HEK293 (cell line): Measurements from ENCODE around the gene FLT4.

Experiments used
- CTCF ChIA-PET: fragments of 350-600 bp; formaldehyde crosslinking; extraction: SDS; loops from one replicate; lab custom pipeline; 2021; ENCODE audit warnings: antibody characterized with exemption; lab: Yijun Ruan, JAX
- POLR2A ChIA-PET: fragments of 300-600 bp; formaldehyde crosslinking; extraction: SDS; loops from one replicate; lab custom pipeline; 2020; ENCODE audit warnings: antibody characterized with exemption, inconsistent platforms; lab: Yijun Ruan, JAX
- H3K27ac ChIP-seq: fragments of 200-500 bp; sonication (Bioruptor generic); 2 replicates; pipeline ENCODE4 v1.5.1; 2014; ENCODE audit warnings: low read depth, low read length, control low read depth, inconsistent platforms; ENCODE audit errors: extremely low read depth
- H3K36me3 ChIP-seq, 2 experiments: fragments of 200-500 bp in 1 of 2; sonication (Bioruptor generic) in 1 of 2; 1 replicate in 1 of 2; 2 replicates in 1 of 2; pipeline ENCODE4 v1.5.1; 2014 to 2017; ENCODE audit warnings: inconsistent platforms in 2 of 2, low read length in 2 of 2; ENCODE audit not compliant: control insufficient read depth in 2 of 2, insufficient read depth in 1 of 2
- H3K4me1 ChIP-seq: fragments of 200-500 bp; sonication (Bioruptor generic); 2 replicates; pipeline ENCODE4 v1.5.1; 2014; ENCODE audit warnings: mild to moderate bottlenecking, low read length, inconsistent platforms; ENCODE audit not compliant: control insufficient read depth, insufficient read depth
- H3K4me3 ChIP-seq: 2 replicates; pipeline ENCODE4 v1.5.1; 2011; ENCODE audit warnings: low read depth, mild to moderate bottlenecking, control low read depth, low read length, moderate library complexity
- H3K9me3 ChIP-seq: fragments of 200-500 bp; sonication (Bioruptor generic); 2 replicates; pipeline ENCODE4 v1.5.1; 2014; ENCODE audit warnings: low read depth, low read length, inconsistent platforms; ENCODE audit not compliant: control insufficient read depth, insufficient read depth
- BCL11B ChIP-seq: fragments of 450-650 bp; formaldehyde crosslinking; IDR thresholded peaks from 2 replicates; pipeline ENCODE4 v1.5.1; 2016; ENCODE audit warnings: low read depth, missing biosample characterization, missing genetic modification characterization
- EGR2 ChIP-seq: fragments of 450-650 bp; formaldehyde crosslinking; IDR thresholded peaks from 2 replicates; pipeline ENCODE4 v1.5.1; 2016; ENCODE audit warnings: low read depth, missing biosample characterization, missing genetic modification characterization
- GLI2 ChIP-seq: fragments of 450-650 bp; formaldehyde crosslinking; IDR thresholded peaks from 2 replicates; pipeline ENCODE4; 2017; ENCODE audit warnings: missing biosample characterization, missing genetic modification characterization, low read depth, borderline replicate concordance
- GLIS1 ChIP-seq: fragments of 450-650 bp; formaldehyde crosslinking; IDR thresholded peaks from 2 replicates; pipeline ENCODE4 v1.5.1; 2016; ENCODE audit warnings: missing biosample characterization, missing genetic modification characterization
- GLIS2 ChIP-seq: fragments of 450-650 bp; formaldehyde crosslinking; IDR thresholded peaks from 2 replicates; pipeline ENCODE4 v1.5.1; 2016; ENCODE audit warnings: missing biosample characterization, missing genetic modification characterization
- IKZF3 ChIP-seq: fragments of 450-650 bp; IDR thresholded peaks from 2 replicates; pipeline ENCODE4 v1.5.0; 2018; ENCODE audit warnings: missing biosample characterization, mild to moderate bottlenecking, missing genetic modification characterization, moderate library complexity
- SETDB1 ChIP-seq: IDR thresholded peaks from one replicate; pipeline ENCODE4 v1.6.1; 2017; ENCODE audit warnings: mild to moderate bottlenecking, low read length, moderate library complexity, mixed read lengths; ENCODE audit not compliant: insufficient read length
- SP7 ChIP-seq: fragments of 450-650 bp; formaldehyde crosslinking; IDR thresholded peaks from 2 replicates; pipeline ENCODE4 v1.5.1; 2016; ENCODE audit warnings: missing biosample characterization, missing genetic modification characterization
- ZBTB17 ChIP-seq: fragments of 450-650 bp; formaldehyde crosslinking; IDR thresholded peaks from 2 replicates; pipeline ENCODE4 v1.5.1; 2016; ENCODE audit warnings: missing biosample characterization, missing genetic modification characterization
- ZBTB20 ChIP-seq: fragments of 450-650 bp; formaldehyde crosslinking; IDR thresholded peaks from 2 replicates; pipeline ENCODE4 v1.5.1; 2016; ENCODE audit warnings: missing biosample characterization, missing genetic modification characterization
- ZBTB26 ChIP-seq: fragments of 450-650 bp; formaldehyde crosslinking; optimal IDR thresholded peaks from 2 replicates; pipeline ENCODE3; 2016; ENCODE audit warnings: missing biosample characterization, mild to moderate bottlenecking, missing genetic modification characterization
- ZFHX2 ChIP-seq: fragments of 450-650 bp; formaldehyde crosslinking; conservative IDR thresholded peaks from 2 replicates; pipeline ENCODE4 v1.5.1; 2016; ENCODE audit warnings: missing biosample characterization, missing genetic modification characterization
- ZFP69B ChIP-seq: fragments of 450-650 bp; formaldehyde crosslinking; IDR thresholded peaks from 2 replicates; pipeline ENCODE4 v1.5.1; 2016; ENCODE audit warnings: missing biosample characterization, missing genetic modification characterization
- ZIC2 ChIP-seq: fragments of 450-650 bp; formaldehyde crosslinking; IDR thresholded peaks from 2 replicates; pipeline ENCODE4 v1.5.1; 2016; ENCODE audit warnings: missing biosample characterization, missing genetic modification characterization
- ZNF133 ChIP-seq: fragments of 450-650 bp; formaldehyde crosslinking; IDR thresholded peaks from 2 replicates; pipeline ENCODE4 v1.5.1; 2016; ENCODE audit warnings: missing biosample characterization, missing genetic modification characterization
- ZNF140 ChIP-seq: fragments of 450-650 bp; formaldehyde crosslinking; IDR thresholded peaks from 2 replicates; pipeline ENCODE4 v1.5.1; 2016; ENCODE audit warnings: missing biosample characterization, missing genetic modification characterization
- ZNF23 ChIP-seq: fragments of 450-650 bp; formaldehyde crosslinking; IDR thresholded peaks from 2 replicates; pipeline ENCODE4 v1.5.1; 2016; ENCODE audit warnings: missing biosample characterization, missing genetic modification characterization, borderline replicate concordance
- ZNF274 ChIP-seq, 2 experiments: fragments of 200-500 bp in 1 of 2; fragments of 450-650 bp in 1 of 2; sonication (Bioruptor generic) in 1 of 2; formaldehyde crosslinking in 1 of 2; IDR thresholded peaks; 2 replicates each; pipeline versions ENCODE4 v1.5.1 to v1.6.1; 2014 to 2016; ENCODE audit warnings: borderline replicate concordance in 1 of 2, inconsistent platforms in 1 of 2, low read length in 1 of 2, missing biosample characterization in 1 of 2, missing genetic modification characterization in 1 of 2
- ZNF354C ChIP-seq: fragments of 450-650 bp; formaldehyde crosslinking; IDR thresholded peaks from 2 replicates; pipeline ENCODE4 v1.5.1; 2016; ENCODE audit warnings: missing biosample characterization, missing genetic modification characterization, low read depth, borderline replicate concordance
- ZNF561 ChIP-seq: fragments of 450-650 bp; IDR thresholded peaks from 2 replicates; pipeline ENCODE4 v1.5.1; 2018; ENCODE audit warnings: missing biosample characterization, missing genetic modification characterization, borderline replicate concordance
- ZNF670 ChIP-seq: fragments of 450-650 bp; formaldehyde crosslinking; IDR thresholded peaks from 2 replicates; pipeline ENCODE4 v1.5.1; 2016; ENCODE audit warnings: missing biosample characterization, missing genetic modification characterization, low read depth
- ZNF692 ChIP-seq: fragments of 450-650 bp; formaldehyde crosslinking; IDR thresholded peaks from 2 replicates; pipeline ENCODE4 v1.5.1; 2016; ENCODE audit warnings: missing biosample characterization, missing genetic modification characterization
- ZNF704 ChIP-seq: fragments of 450-650 bp; formaldehyde crosslinking; IDR thresholded peaks from 2 replicates; pipeline ENCODE4 v1.5.1; 2016; ENCODE audit warnings: missing biosample characterization, missing genetic modification characterization
- ZNF830 ChIP-seq: fragments of 450-650 bp; IDR thresholded peaks from 2 replicates; pipeline ENCODE4 v1.5.0; 2018; ENCODE audit warnings: missing biosample characterization, missing genetic modification characterization, low read depth, mild to moderate bottlenecking, moderate library complexity

Gene FLT4

GRCh38 chr5:180627386-180628120, 21.8 kb downstream of the FLT4 start:
- CTCF ChIA-PET = interaction anchor here (0.6 to 1.7 kb wide), 3 partner anchors 8 to 330 kb away, joined by 3 to 5 read pairs (median 4); no protein-coding TSS in a partner anchor
- H3K4me1 ChIP-seq = no peaks in the 10 kb centered on the region
- H3K9me3 ChIP-seq = no peaks in the 10 kb centered on the region
- no peak overlapping the region for H3K27ac ChIP-seq
- H3K4me3 ChIP-seq = no peak overlapping the region
- TF ChIP-seq ZNF704 (no peak), ZNF830 (no peak), IKZF3 (tag by site-specific recombination) (no peak), ZNF140 (tag by site-specific recombination) (no peak), BCL11B (tag by site-specific recombination) (no peak), ZFP69B (no peak), SETDB1 (no peak), ZNF274 (IDR thresholded peaks at IDR 0.05; ENCODE audit: low read length) (no peak), ZNF274 (tag by site-specific recombination; IDR thresholded peaks at IDR 0.05; ENCODE audit: borderline replicate concordance) (no peak), ZNF354C (tag by site-specific recombination) (no peak), ZNF133 (tag by site-specific recombination) (no peak)
- H3K36me3 ChIP-seq = no peaks in the 10 kb centered on the region
- POLR2A ChIA-PET = no interaction called here

GRCh38 chr5:180626661-180627385, 22.6 kb downstream of the FLT4 start:
- H3K36me3 ChIP-seq = no peaks in the 10 kb centered on the region
- ChIA-PET POLR2A (no interaction called here), CTCF (interaction anchor here (0.7 to 1.7 kb wide), 2 partner anchors 8 to 11 kb away, joined by 4 to 5 read pairs; no protein-coding TSS in a partner anchor)
- no peaks in the 10 kb centered on the region for H3K4me1 ChIP-seq
- no peak overlapping the region for H3K27ac ChIP-seq
- no peaks in the 10 kb centered on the region for H3K9me3 ChIP-seq
- TF ChIP-seq SP7 (tag by site-specific recombination) (no peak), ZNF23 (tag by site-specific recombination) (no peak), ZNF561 (tag by site-specific recombination) (no peak), GLI2 (tag by site-specific recombination) (no peak), GLIS1 (peak; percentile 44; the same call in 1 of the 2 replicates), ZBTB26 (no peak), ZBTB20 (tag by site-specific recombination) (peak; percentile 56; the same call in 1 of the 2 replicates), EGR2 (tag by site-specific recombination) (peak; percentile 87), ZFHX2 (tag by site-specific recombination) (peak; percentile 95), GLIS2 (tag by site-specific recombination) (peak; percentile 35; the same call in 1 of the 2 replicates), ZNF692 (tag by site-specific recombination) (no peak), ZBTB17 (tag by site-specific recombination) (no peak), ZIC2 (tag by site-specific recombination) (peak; percentile 58), ZNF670 (no peak)
- no peak overlapping the region for H3K4me3 ChIP-seq
